K562 (cell line): ENCODE data around the gene ARAF.

ENCODE experiments used
- BRD4 ChIP-seq: fragments of 200-600 bp; sonication (generic); IDR thresholded peaks from 2 replicates; pipeline ENCODE4 v1.6.1; 2017; ENCODE audit warnings: inconsistent platforms
- ETV5 ChIP-seq: sonication (generic); formaldehyde crosslinking; IDR thresholded peaks from 2 replicates; pipeline ENCODE4 v1.4.0; 2020; ENCODE audit warnings: low read depth, mild to moderate bottlenecking, missing genetic modification reagents
- JUNB ChIP-seq: fragments of 450-650 bp; formaldehyde crosslinking; conservative IDR thresholded peaks from 2 replicates; pipeline ENCODE4 v1.4.0; 2020; ENCODE audit warnings: mild to moderate bottlenecking
- KAT8 ChIP-seq: fragments of 450-650 bp; IDR thresholded peaks from 2 replicates; pipeline ENCODE4 v1.6.1; 2016; ENCODE audit warnings: low read depth, mild to moderate bottlenecking
- MAZ ChIP-seq, 2 experiments: fragments of 450-650 bp in 1 of 2; sonication (generic) in 1 of 2; formaldehyde crosslinking; IDR thresholded peaks in 1 of 2; conservative IDR thresholded peaks in 1 of 2; 2 replicates each; pipeline versions ENCODE4 v1.4.0 to v1.5.0; 2020; ENCODE audit warnings: mild to moderate bottlenecking in 1 of 2, missing genetic modification reagents in 1 of 2
- MYNN ChIP-seq, 2 experiments: sonication (generic); formaldehyde crosslinking in 1 of 2; IDR thresholded peaks; 2 replicates each; pipeline versions ENCODE4 v1.5.0 to v1.6.1; 2016 to 2020; ENCODE audit warnings: antibody characterized with exemption in 1 of 2, missing genetic modification reagents in 1 of 2
- NFE2L1 ChIP-seq: fragments of 450-650 bp; IDR thresholded peaks from 2 replicates; pipeline ENCODE4 v1.6.1; 2016; ENCODE audit warnings: missing genetic modification characterization, low read depth, mild to moderate bottlenecking, missing compliant biosample characterization, moderate library complexity, borderline replicate concordance
- POLR2AphosphoS5 ChIP-seq: IDR thresholded peaks from 2 replicates; pipeline ENCODE4 v1.6.1; 2011; ENCODE audit warnings: mild to moderate bottlenecking, low read depth, low read length, moderate library complexity; ENCODE audit not compliant: control insufficient read depth, insufficient read depth
- YY1 ChIP-seq, 3 experiments: IDR thresholded peaks; 2 replicates each; pipeline ENCODE4 v1.6.1; 2011; ENCODE audit warnings: low read length in 2 of 3, mild to moderate bottlenecking in 2 of 3, moderate library complexity in 2 of 3, borderline replicate concordance in 1 of 3, control low read depth in 1 of 3, low read depth in 1 of 3; ENCODE audit not compliant: insufficient read depth in 3 of 3, insufficient replicate concordance in 2 of 3, control insufficient read depth in 1 of 3, insufficient read length in 1 of 3; ENCODE audit errors: extremely low read depth in 1 of 3
- TF ChIP-seq, protein P1 (sequence below): fragments of 450-650 bp; IDR thresholded peaks from 2 replicates; pipeline ENCODE4 v1.6.1; 2016
- TF ChIP-seq, protein P2 (sequence below): fragments of 250-450 bp; sonication (Bioruptor Pico); IDR thresholded peaks from 2 replicates; pipeline ENCODE4 v1.8.0; 2021; ENCODE audit warnings: borderline replicate concordance, mild to moderate bottlenecking, moderate library complexity; ENCODE audit not compliant: poor library complexity, severe bottlenecking

DNA sequence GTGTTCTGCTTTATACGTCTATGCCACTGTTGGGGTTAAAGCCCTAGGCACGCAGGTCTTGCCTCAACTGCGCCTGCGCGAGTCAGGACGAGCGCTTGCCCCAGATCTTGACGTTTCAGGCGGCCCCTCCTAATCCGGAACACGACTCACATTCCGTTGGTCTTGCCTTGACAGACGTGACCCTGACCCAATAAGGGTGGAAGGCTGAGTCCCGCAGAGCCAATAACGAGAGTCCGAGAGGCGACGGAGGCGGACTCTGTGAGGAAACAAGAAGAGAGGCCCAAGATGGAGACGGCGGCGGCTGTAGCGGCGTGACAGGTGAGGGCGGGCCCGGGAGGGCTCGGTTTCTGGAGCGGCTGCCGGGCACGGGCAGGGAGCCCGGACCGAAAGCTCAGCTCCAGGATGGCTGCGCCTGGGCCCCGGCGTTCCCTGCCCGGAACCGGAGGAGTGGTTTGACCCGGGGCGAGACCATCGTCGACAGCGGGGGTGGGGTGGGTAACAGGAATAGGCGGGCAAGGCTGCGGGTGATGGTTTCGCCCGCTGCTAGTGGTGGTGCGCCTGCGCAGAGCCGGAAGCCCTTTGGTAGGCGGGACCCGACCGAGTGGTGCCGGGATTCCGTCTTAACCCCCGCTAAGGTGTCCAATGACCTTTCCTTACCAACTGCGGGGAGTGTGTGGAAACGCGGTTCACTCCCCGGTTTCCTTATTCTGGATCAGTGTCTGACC lies at the start of gene ARAF:
- TF ChIP-seq BRD4: no peak
- no peak for TF ChIP-seq KAT8
- TF ChIP-seq NFE2L1 (tag): no peak
- TF ChIP-seq, protein P1, sequence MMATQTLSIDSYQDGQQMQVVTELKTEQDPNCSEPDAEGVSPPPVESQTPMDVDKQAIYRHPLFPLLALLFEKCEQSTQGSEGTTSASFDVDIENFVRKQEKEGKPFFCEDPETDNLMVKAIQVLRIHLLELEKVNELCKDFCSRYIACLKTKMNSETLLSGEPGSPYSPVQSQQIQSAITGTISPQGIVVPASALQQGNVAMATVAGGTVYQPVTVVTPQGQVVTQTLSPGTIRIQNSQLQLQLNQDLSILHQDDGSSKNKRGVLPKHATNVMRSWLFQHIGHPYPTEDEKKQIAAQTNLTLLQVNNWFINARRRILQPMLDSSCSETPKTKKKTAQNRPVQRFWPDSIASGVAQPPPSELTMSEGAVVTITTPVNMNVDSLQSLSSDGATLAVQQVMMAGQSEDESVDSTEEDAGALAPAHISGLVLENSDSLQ: peak; percentile 99
- TF ChIP-seq POLR2AphosphoS5: peak; percentile 30
- TF ChIP-seq MAZ (CRISPR knock-in tag; conservative IDR thresholded peaks at IDR 0.05 in 1 of 2, IDR thresholded peaks at IDR 0.05 in 1 of 2): peak in 1 of 2 experiments; percentile 47; a peak in 1 of 4 replicates
- TF ChIP-seq JUNB (CRISPR knock-in tag): no peak
- 0 out of 2 replicates have a peak, but pooled peaks have one; percentile 43 for TF ChIP-seq MYNN (IDR thresholded peaks at IDR 0.05)
- no peak for TF ChIP-seq MYNN (CRISPR knock-in tag; IDR thresholded peaks at IDR 0.05)
- peak; percentile 60 to 88 (median 85) for TF ChIP-seq YY1 (IDR thresholded peaks at IDR 0.05; ENCODE audit: borderline replicate concordance in 1 of 3, control insufficient read depth in 1 of 3, extremely low read depth in 1 of 3, insufficient read depth in 3 of 3, insufficient read length in 1 of 3, insufficient replicate concordance in 2 of 3, low read depth in 1 of 3, low read length in 2 of 3)
- TF ChIP-seq, protein P2, sequence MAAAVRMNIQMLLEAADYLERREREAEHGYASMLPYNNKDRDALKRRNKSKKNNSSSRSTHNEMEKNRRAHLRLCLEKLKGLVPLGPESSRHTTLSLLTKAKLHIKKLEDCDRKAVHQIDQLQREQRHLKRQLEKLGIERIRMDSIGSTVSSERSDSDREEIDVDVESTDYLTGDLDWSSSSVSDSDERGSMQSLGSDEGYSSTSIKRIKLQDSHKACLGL (CRISPR knock-in tag): no peak
- TF ChIP-seq ETV5 (CRISPR knock-in tag): peak; percentile 58; the same call in 1 of the 2 replicates
